Calu3 (cell line): Measurements from ENCODE around the gene SYCP3. TPM values are rescaled to one million over a fixed set of nuclear protein-coding genes. Genes with fewer than 3 reads are reported as not detected.

Experiments used
- BruUV-seq: library from RNA; stranded (reverse); fragments of 400-500 nt; replicated peaks from 2 replicates; lab custom pipeline; 2021; lab: Mats Ljungman, UMichigan
- CTCF ChIA-PET: fragments of 300-600 bp; sonication (Branson Sonifier 250); formaldehyde crosslinking; loops from one replicate; lab custom pipeline; 2022; ENCODE audit warnings: antibody characterized with exemption; lab: Charles Lee
- DNase-seq: peaks from one replicate; pipeline ENCODE4 v3.0.0; 2022
- H3K27ac Mint-ChIP-seq: one replicate; pipeline ENCODE4 v1.8.0; 2022; ENCODE audit warnings: mixed read lengths; ENCODE audit not compliant: unreplicated experiment
- H3K27me3 Mint-ChIP-seq: one replicate; pipeline ENCODE4 v1.8.0; 2022; ENCODE audit warnings: mixed read lengths; ENCODE audit not compliant: unreplicated experiment
- H3K36me3 Mint-ChIP-seq: one replicate; pipeline ENCODE4 v1.8.0; 2022; ENCODE audit warnings: mild to moderate bottlenecking, moderate library complexity, mixed read lengths; ENCODE audit not compliant: insufficient read depth, unreplicated experiment
- H3K4me1 Mint-ChIP-seq: one replicate; pipeline ENCODE4 v1.8.0; 2022; ENCODE audit warnings: mild to moderate bottlenecking, low read depth, mixed read lengths; ENCODE audit not compliant: unreplicated experiment
- H3K4me3 Mint-ChIP-seq: one replicate; pipeline ENCODE4 v1.8.0; 2022; ENCODE audit warnings: mild to moderate bottlenecking, low read depth, moderate library complexity, mixed read lengths; ENCODE audit not compliant: unreplicated experiment
- H3K9me3 Mint-ChIP-seq: one replicate; pipeline ENCODE4 v1.8.0; 2022; ENCODE audit warnings: low read depth, mixed read lengths; ENCODE audit not compliant: unreplicated experiment
- intact Hi-C: fragments of 100-400 bp; cut with micrococcal nuclease; formaldehyde crosslinking; loops from one replicate; pipeline ENCODE4 v1.10.0; 2022; ENCODE audit not compliant: unreplicated experiment
- total RNA-seq: library from RNA; stranded (reverse); gene quantifications from 2 replicates; pipeline ENCODE4 v1.2.3, GENCODE V29; 2022
- TF ChIP-seq, protein P1 (sequence below): fragments of 200-600 bp; IDR thresholded peaks from one replicate; pipeline ENCODE4 v1.8.0; 2022; ENCODE audit warnings: antibody characterized with exemption; ENCODE audit not compliant: unreplicated experiment

The SYCP3 gene
- total RNA-seq, 1 experiment from 2014 or later: 0.12 TPM

- no peak overlapping the region for H3K4me3 Mint-ChIP-seq
- intact Hi-C loops: no loop called here
- H3K9me3 Mint-ChIP-seq: no peaks in the 10 kb centered on the region
- peaks cover 4% of the 10 kb centered on the region for H3K36me3 Mint-ChIP-seq
- peaks cover 7% of the 10 kb centered on the region for H3K4me1 Mint-ChIP-seq
- CTCF ChIA-PET: interaction anchor here (1.2 kb wide), 1 partner anchor 225 kb away, joined by 3 read pairs; no protein-coding TSS in a partner anchor
- no peak overlapping the region for H3K27ac Mint-ChIP-seq
- BruUV-seq: no TSS peak
- no peak for DNase-seq
- TF ChIP-seq, protein P1, sequence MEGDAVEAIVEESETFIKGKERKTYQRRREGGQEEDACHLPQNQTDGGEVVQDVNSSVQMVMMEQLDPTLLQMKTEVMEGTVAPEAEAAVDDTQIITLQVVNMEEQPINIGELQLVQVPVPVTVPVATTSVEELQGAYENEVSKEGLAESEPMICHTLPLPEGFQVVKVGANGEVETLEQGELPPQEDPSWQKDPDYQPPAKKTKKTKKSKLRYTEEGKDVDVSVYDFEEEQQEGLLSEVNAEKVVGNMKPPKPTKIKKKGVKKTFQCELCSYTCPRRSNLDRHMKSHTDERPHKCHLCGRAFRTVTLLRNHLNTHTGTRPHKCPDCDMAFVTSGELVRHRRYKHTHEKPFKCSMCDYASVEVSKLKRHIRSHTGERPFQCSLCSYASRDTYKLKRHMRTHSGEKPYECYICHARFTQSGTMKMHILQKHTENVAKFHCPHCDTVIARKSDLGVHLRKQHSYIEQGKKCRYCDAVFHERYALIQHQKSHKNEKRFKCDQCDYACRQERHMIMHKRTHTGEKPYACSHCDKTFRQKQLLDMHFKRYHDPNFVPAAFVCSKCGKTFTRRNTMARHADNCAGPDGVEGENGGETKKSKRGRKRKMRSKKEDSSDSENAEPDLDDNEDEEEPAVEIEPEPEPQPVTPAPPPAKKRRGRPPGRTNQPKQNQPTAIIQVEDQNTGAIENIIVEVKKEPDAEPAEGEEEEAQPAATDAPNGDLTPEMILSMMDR: no peak
- no peaks in the 10 kb centered on the region for H3K27me3 Mint-ChIP-seq
These were observed 26.1 kb downstream of the SYCP3 start for GRCh38 chr12:101713059-101713682.

- DNase-seq: no peak
- intact Hi-C loops: no loop called here
- Mint-ChIP-seq H3K9me3 (no peaks in the 10 kb centered on the region), H3K4me1 (peaks cover 20% of the 10 kb centered on the region), H3K4me3 (no peak overlapping the region), H3K27me3 (no peaks in the 10 kb centered on the region), H3K27ac (no peak overlapping the region), H3K36me3 (no peaks in the 10 kb centered on the region)
- CTCF ChIA-PET: no interaction called here
- BruUV-seq: no TSS peak
- TF ChIP-seq, protein P1: no peak
These were observed 29.0 kb downstream of the SYCP3 start for GRCh38 chr12:101710288-101710687.

DNA sequence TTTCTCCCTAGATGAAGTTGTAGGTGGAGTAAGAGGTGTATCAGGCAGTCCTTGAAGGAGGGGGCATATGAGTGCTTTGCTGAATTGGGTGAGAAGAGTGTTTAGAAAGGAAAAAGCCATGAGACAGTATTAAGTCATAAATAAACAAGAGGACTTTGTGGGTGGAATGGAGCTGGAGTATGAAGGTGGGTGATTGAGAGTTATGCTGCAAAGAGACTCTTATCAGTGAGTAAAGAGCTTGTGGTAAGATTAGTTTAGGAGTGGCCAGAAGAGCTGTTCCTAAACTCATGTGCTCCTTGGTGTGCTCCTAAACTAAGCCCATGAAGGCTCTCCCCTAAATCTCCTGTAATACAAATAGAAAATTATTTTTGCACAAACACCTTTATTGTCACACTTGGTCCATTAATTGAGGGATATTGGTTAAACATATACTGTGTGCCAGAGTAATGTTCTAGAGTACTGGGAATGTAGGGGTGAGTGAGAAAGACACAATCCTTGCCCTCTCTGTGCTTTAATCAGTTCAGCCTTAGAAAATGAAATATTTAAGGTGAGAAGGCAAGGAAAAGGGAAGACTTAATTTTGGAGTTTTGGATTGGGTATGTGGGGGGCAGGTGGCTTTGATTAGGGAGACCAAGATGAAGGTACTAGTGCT lies 32.0 kb downstream of the SYCP3 start:
- CTCF ChIA-PET: interaction anchor here (0.5 kb wide), 1 partner anchor 1112 kb away, joined by 8 read pairs; no protein-coding TSS in a partner anchor
- no TSS peak for BruUV-seq
- H3K36me3 Mint-ChIP-seq: no peaks in the 10 kb centered on the region
- intact Hi-C loops: no loop called here
- H3K27ac Mint-ChIP-seq: no peak overlapping the region
- no peaks in the 10 kb centered on the region for H3K9me3 Mint-ChIP-seq
- no peak for DNase-seq
- TF ChIP-seq, protein P1: no peak
- H3K27me3 Mint-ChIP-seq: no peaks in the 10 kb centered on the region
- peaks cover 20% of the 10 kb centered on the region for H3K4me1 Mint-ChIP-seq
- no peak overlapping the region for H3K4me3 Mint-ChIP-seq

DNA sequence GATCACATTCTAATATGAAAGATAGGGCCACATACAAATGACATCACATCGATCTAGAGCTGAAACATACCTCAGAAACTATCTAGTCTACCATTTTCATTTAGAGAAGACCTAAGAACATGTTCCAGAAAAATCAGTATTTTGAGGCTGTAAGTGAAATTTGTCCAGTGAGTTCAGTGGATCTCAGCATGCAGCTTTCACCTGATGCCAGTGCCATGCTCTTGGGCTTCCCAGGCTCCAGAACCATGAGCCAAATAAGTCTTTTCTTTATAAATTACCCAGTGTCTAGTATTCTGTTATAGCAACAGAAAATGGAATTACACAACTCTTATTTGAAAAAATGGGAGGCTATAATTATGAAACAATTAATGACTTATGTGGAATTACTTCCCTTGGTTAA lies 32.9 kb downstream of the SYCP3 start:
- Mint-ChIP-seq H3K9me3 (no peaks in the 10 kb centered on the region), H3K27ac (no peak overlapping the region), H3K4me3 (no peak overlapping the region), H3K36me3 (no peaks in the 10 kb centered on the region), H3K4me1 (peaks cover 25% of the 10 kb centered on the region), H3K27me3 (no peaks in the 10 kb centered on the region)
- intact Hi-C loops: no loop called here
- no TSS peak for BruUV-seq
- no peak for DNase-seq
- TF ChIP-seq, protein P1: no peak
- CTCF ChIA-PET: no interaction called here
